Measurements from ENCODE around the gene KRTAP2-1. TPM values are rescaled to one million over a fixed set of nuclear protein-coding genes. Genes with fewer than 3 reads are reported as not detected.

The KRTAP2-1 gene
- total and polyA plus RNA-seq, 2 of the 13 experiments (the other 11 are each of a cell fraction or from before 2014, with no cell fraction given) = not detected

DNA sequence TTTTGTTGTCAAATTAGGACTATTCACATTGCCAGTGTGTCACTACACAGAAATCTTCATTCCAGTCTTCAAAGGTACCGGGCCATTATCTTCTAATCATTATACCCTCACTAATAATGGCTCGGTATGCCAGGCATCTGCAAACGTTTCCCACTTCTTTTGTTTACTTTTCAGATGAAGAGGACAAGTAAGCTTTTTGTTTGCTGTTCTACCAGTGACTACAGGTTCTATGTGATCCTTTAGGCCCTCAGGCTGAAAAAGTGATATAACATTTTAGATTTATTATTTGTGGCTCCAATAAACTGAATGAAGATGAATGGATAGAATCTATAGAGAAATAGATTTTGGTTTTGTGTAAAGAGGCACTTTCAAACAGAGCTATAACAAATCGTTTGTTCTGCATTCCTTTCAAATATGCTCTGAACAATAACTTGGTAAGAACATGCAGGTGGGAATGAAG lies 37.8 kb downstream of the KRTAP2-1 start (continued):
- TF ChIP-seq ZNF781 (CRISPR knock-in tag; IDR thresholded peaks at IDR 0.05; ENCODE audit: borderline replicate concordance, not compliant biosample characterization) (no peak), ZMAT3 (CRISPR knock-in tag; conservative IDR thresholded peaks at IDR 0.05) (no peak), PBX3 (CRISPR knock-in tag; IDR thresholded peaks at IDR 0.05; ENCODE audit: borderline replicate concordance) (no peak), RNF2 (conservative IDR thresholded peaks at IDR 0.05; ENCODE audit: low read depth) (no peak), PHF20 (CRISPR knock-in tag; IDR thresholded peaks at IDR 0.05) (no peak), ZBTB34 (CRISPR knock-in tag; IDR thresholded peaks at IDR 0.05) (no peak), NAIF1 (CRISPR knock-in tag; IDR thresholded peaks at IDR 0.05; ENCODE audit: borderline replicate concordance) (no peak), NFIC (IDR thresholded peaks at IDR 0.05; ENCODE audit: low read length) (peak; percentile 93), ZNF615 (CRISPR knock-in tag; IDR thresholded peaks at IDR 0.05; ENCODE audit: borderline replicate concordance) (no peak), MTF1 (CRISPR knock-in tag; IDR thresholded peaks at IDR 0.05) (no peak), BHLHE40 (IDR thresholded peaks at IDR 0.05; ENCODE audit: low read length) (no peak), AGO1 (IDR thresholded peaks at IDR 0.05; ENCODE audit: low read depth, low read length, poor library complexity, severe bottlenecking) (no peak), ZNF841 (CRISPR knock-in tag; IDR thresholded peaks at IDR 0.05; ENCODE audit: borderline replicate concordance) (no peak), ZNF326 (CRISPR knock-in tag; IDR thresholded peaks at IDR 0.05; ENCODE audit: borderline replicate concordance) (no peak), MTA3 (CRISPR knock-in tag; IDR thresholded peaks at IDR 0.05) (no peak), RAD21 (CRISPR knock-in tag; IDR thresholded peaks at IDR 0.05) (no peak), HDAC2 (CRISPR knock-in tag; IDR thresholded peaks at IDR 0.05) (peak; percentile 90), SMYD3 (CRISPR knock-in tag; IDR thresholded peaks at IDR 0.05) (peak; percentile 52; the same call in 1 of the 2 replicates), ZNF687 (CRISPR knock-in tag; IDR thresholded peaks at IDR 0.05) (no peak), HES4 (CRISPR knock-in tag; IDR thresholded peaks at IDR 0.05; ENCODE audit: borderline replicate concordance) (no peak)
- TF ChIP-seq, protein P1, sequence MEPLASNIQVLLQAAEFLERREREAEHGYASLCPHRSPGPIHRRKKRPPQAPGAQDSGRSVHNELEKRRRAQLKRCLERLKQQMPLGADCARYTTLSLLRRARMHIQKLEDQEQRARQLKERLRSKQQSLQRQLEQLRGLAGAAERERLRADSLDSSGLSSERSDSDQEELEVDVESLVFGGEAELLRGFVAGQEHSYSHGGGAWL (CRISPR knock-in tag; IDR thresholded peaks at IDR 0.05) = no peak

All from HepG2 (cell line).